ENCODE measurements around the gene MRPL43. TPM values are rescaled to one million over a fixed set of nuclear protein-coding genes. Genes with fewer than 3 reads are reported as not detected.

The MRPL43 gene
- total and polyA plus RNA-seq, 2 donors (not counting 1 experiment from before 2014, with no cell fraction given) = 61.4 to 62.1 TPM

GRCh38 chr10:100966887-100967286 is 20.4 kb downstream of the MRPL43 start:
- no peaks in the 10 kb centered on the region for H3K27me3 ChIP-seq (ENCODE audit: control insufficient read depth, insufficient read depth, low read length)
- DNase-seq (ENCODE audit: low read depth in 2 of 2) = no peak
- H3K27ac ChIP-seq (ENCODE audit: insufficient read depth, low read length) = no peak overlapping the region
- H4K20me1 ChIP-seq (ENCODE audit: control insufficient read depth, extremely low read depth, insufficient read depth, low read length) = no peaks in the 10 kb centered on the region
- H3K79me2 ChIP-seq (ENCODE audit: control insufficient read depth, insufficient read depth, low read length) = no peaks in the 10 kb centered on the region
- H3K4me1 ChIP-seq (ENCODE audit: control insufficient read depth, extremely low read depth, insufficient read depth, low read length) = peaks cover 3% of the 10 kb centered on the region
- no peaks in the 10 kb centered on the region for H3K9me3 ChIP-seq (ENCODE audit: control insufficient read depth, insufficient read depth, low read depth, low read length)
- H2AFZ ChIP-seq (ENCODE audit: low read length) = no peak overlapping the region
- no peak overlapping the region for H3K4me2 ChIP-seq (ENCODE audit: extremely low read depth, insufficient read depth, low read length)
- H3K9ac ChIP-seq (ENCODE audit: insufficient read depth, low read length) = no peak overlapping the region
- peaks cover 2% of the 10 kb centered on the region for H3K36me3 ChIP-seq (ENCODE audit: control insufficient read depth, insufficient read depth, low read length)
- TF ChIP-seq, protein P1, sequence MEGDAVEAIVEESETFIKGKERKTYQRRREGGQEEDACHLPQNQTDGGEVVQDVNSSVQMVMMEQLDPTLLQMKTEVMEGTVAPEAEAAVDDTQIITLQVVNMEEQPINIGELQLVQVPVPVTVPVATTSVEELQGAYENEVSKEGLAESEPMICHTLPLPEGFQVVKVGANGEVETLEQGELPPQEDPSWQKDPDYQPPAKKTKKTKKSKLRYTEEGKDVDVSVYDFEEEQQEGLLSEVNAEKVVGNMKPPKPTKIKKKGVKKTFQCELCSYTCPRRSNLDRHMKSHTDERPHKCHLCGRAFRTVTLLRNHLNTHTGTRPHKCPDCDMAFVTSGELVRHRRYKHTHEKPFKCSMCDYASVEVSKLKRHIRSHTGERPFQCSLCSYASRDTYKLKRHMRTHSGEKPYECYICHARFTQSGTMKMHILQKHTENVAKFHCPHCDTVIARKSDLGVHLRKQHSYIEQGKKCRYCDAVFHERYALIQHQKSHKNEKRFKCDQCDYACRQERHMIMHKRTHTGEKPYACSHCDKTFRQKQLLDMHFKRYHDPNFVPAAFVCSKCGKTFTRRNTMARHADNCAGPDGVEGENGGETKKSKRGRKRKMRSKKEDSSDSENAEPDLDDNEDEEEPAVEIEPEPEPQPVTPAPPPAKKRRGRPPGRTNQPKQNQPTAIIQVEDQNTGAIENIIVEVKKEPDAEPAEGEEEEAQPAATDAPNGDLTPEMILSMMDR (conservative IDR thresholded peaks at IDR 0.05 in 1 of 2, IDR thresholded peaks at IDR 0.05 in 1 of 2; ENCODE audit: low read depth in 1 of 2, low read length in 2 of 2) = no peak
- no peak for TF ChIP-seq EZH2 (IDR thresholded peaks at IDR 0.05; ENCODE audit: low read length, missing control alignments)
- no peak overlapping the region for H3K4me3 ChIP-seq (replicated peaks in 1 of 4; ENCODE audit: control extremely low read depth in 1 of 4, insufficient read depth in 1 of 4, low read depth in 3 of 4, low read length in 4 of 4)

DNA sequence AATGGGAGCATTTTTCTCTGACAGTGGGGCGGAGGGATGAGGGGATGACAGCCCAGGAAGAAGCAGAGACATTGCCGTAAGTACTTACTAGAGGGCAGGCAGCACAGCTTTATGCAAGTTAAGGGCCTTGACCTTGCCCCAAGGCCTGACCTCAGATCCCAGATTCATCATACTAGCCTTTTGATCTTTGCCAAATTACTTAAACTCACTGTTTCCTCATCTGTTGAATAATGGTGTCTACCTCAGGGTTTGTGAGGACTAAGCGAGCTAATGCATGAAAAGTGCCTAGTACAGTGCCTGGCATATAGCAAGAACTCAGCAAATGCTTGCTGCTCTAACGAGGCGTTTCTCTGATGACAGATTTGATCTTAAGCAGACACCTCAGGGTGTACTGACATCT is 21.5 kb downstream of the MRPL43 start:
- H4K20me1 ChIP-seq (ENCODE audit: control insufficient read depth, extremely low read depth, insufficient read depth, low read length) = no peaks in the 10 kb centered on the region
- H3K27ac ChIP-seq (ENCODE audit: insufficient read depth, low read length) = no peak overlapping the region
- H3K9ac ChIP-seq (ENCODE audit: insufficient read depth, low read length) = no peak overlapping the region
- no peak overlapping the region for H2AFZ ChIP-seq (ENCODE audit: low read length)
- no peak overlapping the region for H3K4me2 ChIP-seq (ENCODE audit: extremely low read depth, insufficient read depth, low read length)
- no peaks in the 10 kb centered on the region for H3K9me3 ChIP-seq (ENCODE audit: control insufficient read depth, insufficient read depth, low read depth, low read length)
- H3K36me3 ChIP-seq (ENCODE audit: control insufficient read depth, insufficient read depth, low read length) = peaks cover 2% of the 10 kb centered on the region
- H3K27me3 ChIP-seq (ENCODE audit: control insufficient read depth, insufficient read depth, low read length) = no peaks in the 10 kb centered on the region
- no peak for TF ChIP-seq EZH2 (IDR thresholded peaks at IDR 0.05; ENCODE audit: low read length, missing control alignments)
- TF ChIP-seq, protein P1 (conservative IDR thresholded peaks at IDR 0.05 in 1 of 2, IDR thresholded peaks at IDR 0.05 in 1 of 2; ENCODE audit: low read depth in 1 of 2, low read length in 2 of 2) = no peak
- H3K4me1 ChIP-seq (ENCODE audit: control insufficient read depth, extremely low read depth, insufficient read depth, low read length) = peaks cover 3% of the 10 kb centered on the region
- no peak for DNase-seq (ENCODE audit: low read depth in 2 of 2)
- H3K4me3 ChIP-seq (replicated peaks in 1 of 4; ENCODE audit: control extremely low read depth in 1 of 4, insufficient read depth in 1 of 4, low read depth in 3 of 4, low read length in 4 of 4) = no peak overlapping the region
- H3K79me2 ChIP-seq (ENCODE audit: control insufficient read depth, insufficient read depth, low read length) = no peaks in the 10 kb centered on the region

DNA sequence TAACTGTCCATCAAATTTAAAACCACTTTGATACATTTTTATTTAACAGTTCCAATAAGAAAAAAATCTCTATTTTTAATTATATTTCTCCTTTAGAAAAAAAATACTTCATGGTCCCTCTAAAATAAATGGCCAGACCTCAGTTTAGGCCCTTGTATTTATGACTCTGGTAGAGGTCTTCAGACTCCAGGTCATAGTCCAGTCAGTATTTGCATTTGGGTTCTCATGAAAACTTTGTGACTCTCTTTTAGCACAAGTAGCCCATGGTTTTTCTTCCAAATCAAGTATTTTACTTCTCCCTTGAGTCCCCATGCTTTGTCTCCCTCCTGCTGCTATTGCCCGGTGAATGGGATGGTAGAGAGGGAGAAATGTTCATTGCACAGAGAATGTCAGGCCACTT is 23.5 kb downstream of the MRPL43 start:
- Histone ChIP-seq H4K20me1 (ENCODE audit: control insufficient read depth, extremely low read depth, insufficient read depth, low read length) (no peaks in the 10 kb centered on the region), H3K4me3 (replicated peaks in 1 of 4; ENCODE audit: control extremely low read depth in 1 of 4, insufficient read depth in 1 of 4, low read depth in 3 of 4, low read length in 4 of 4) (no peak overlapping the region), H3K9me3 (ENCODE audit: control insufficient read depth, insufficient read depth, low read depth, low read length) (no peaks in the 10 kb centered on the region), H3K4me2 (ENCODE audit: extremely low read depth, insufficient read depth, low read length) (no peak overlapping the region), H3K27me3 (ENCODE audit: control insufficient read depth, insufficient read depth, low read length) (no peaks in the 10 kb centered on the region), H2AFZ (ENCODE audit: low read length) (no peak overlapping the region), H3K9ac (ENCODE audit: insufficient read depth, low read length) (no peak overlapping the region), H3K36me3 (ENCODE audit: control insufficient read depth, insufficient read depth, low read length) (peaks cover 4% of the 10 kb centered on the region), H3K27ac (ENCODE audit: insufficient read depth, low read length) (no peak overlapping the region), H3K4me1 (ENCODE audit: control insufficient read depth, extremely low read depth, insufficient read depth, low read length) (peaks cover 1% of the 10 kb centered on the region), H3K79me2 (ENCODE audit: control insufficient read depth, insufficient read depth, low read length) (no peaks in the 10 kb centered on the region)
- no peak for TF ChIP-seq EZH2 (IDR thresholded peaks at IDR 0.05; ENCODE audit: low read length, missing control alignments)
- TF ChIP-seq, protein P1 (conservative IDR thresholded peaks at IDR 0.05 in 1 of 2, IDR thresholded peaks at IDR 0.05 in 1 of 2; ENCODE audit: low read depth in 1 of 2, low read length in 2 of 2) = no peak
- no peak for DNase-seq (ENCODE audit: low read depth in 2 of 2)

Data from fibroblast of lung (primary cell).